Measurements from ENCODE around the gene EMILIN1. TPM values are rescaled to one million over a fixed set of nuclear protein-coding genes. Genes with fewer than 3 reads are reported as not detected.

Gene EMILIN1
- total and polyA plus RNA-seq, 3 donors from 2014 or later: 29.2 to 50.7 (median 35.9) TPM

- no peak for DNase-seq
- WGBS, 2 donors: 86 to 87% methylated on average over 3 of the region's 3 CpGs
- H3K4me1 ChIP-seq: peaks cover 5% of the 10 kb centered on the region
- no peaks in the 10 kb centered on the region for H3K9me3 ChIP-seq
- intact Hi-C loops (cut with DNase I; ENCODE audit: low total_unique reads): no loop called here
- TF ChIP-seq POLR2A (IDR thresholded peaks at IDR 0.05): no peak
- TF ChIP-seq, protein P1, sequence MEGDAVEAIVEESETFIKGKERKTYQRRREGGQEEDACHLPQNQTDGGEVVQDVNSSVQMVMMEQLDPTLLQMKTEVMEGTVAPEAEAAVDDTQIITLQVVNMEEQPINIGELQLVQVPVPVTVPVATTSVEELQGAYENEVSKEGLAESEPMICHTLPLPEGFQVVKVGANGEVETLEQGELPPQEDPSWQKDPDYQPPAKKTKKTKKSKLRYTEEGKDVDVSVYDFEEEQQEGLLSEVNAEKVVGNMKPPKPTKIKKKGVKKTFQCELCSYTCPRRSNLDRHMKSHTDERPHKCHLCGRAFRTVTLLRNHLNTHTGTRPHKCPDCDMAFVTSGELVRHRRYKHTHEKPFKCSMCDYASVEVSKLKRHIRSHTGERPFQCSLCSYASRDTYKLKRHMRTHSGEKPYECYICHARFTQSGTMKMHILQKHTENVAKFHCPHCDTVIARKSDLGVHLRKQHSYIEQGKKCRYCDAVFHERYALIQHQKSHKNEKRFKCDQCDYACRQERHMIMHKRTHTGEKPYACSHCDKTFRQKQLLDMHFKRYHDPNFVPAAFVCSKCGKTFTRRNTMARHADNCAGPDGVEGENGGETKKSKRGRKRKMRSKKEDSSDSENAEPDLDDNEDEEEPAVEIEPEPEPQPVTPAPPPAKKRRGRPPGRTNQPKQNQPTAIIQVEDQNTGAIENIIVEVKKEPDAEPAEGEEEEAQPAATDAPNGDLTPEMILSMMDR (IDR thresholded peaks at IDR 0.05): no peak
- H3K4me3 ChIP-seq: no peak overlapping the region
- H3K36me3 ChIP-seq (ENCODE audit: low read depth, missing control alignments): no peaks in the 10 kb centered on the region
- no peaks in the 10 kb centered on the region for H3K27me3 ChIP-seq
- H3K27ac ChIP-seq: no peak overlapping the region
Observed at GRCh38 chr2:27060323-27060722, 18.1 kb upstream of the EMILIN1 start.

GRCh38 chr2:27065128-27065527 is 13.3 kb upstream of the EMILIN1 start:
- Histone ChIP-seq H3K27me3 (no peaks in the 10 kb centered on the region), H3K9me3 (no peaks in the 10 kb centered on the region), H3K4me3 (no peak overlapping the region), H3K4me1 (peaks cover 7% of the 10 kb centered on the region), H3K36me3 (ENCODE audit: low read depth, missing control alignments) (no peaks in the 10 kb centered on the region), H3K27ac (no peak overlapping the region)
- intact Hi-C loops (cut with DNase I; ENCODE audit: low total_unique reads): no loop called here
- 74 to 88% methylated on average over 3 of the region's 3 CpGs for WGBS, 2 donors
- DNase-seq: no peak
- TF ChIP-seq, protein P1 (IDR thresholded peaks at IDR 0.05): no peak

- H3K4me1 ChIP-seq: peaks cover 21% of the 10 kb centered on the region
- H3K4me3 ChIP-seq: no peak overlapping the region
- H3K27ac ChIP-seq: no peak overlapping the region
- no peaks in the 10 kb centered on the region for H3K9me3 ChIP-seq
- no peaks in the 10 kb centered on the region for H3K36me3 ChIP-seq (ENCODE audit: low read depth, missing control alignments)
- intact Hi-C loops (cut with DNase I; ENCODE audit: low total_unique reads): no loop called here
- no peak for DNase-seq
- no peaks in the 10 kb centered on the region for H3K27me3 ChIP-seq
- TF ChIP-seq, protein P1 (IDR thresholded peaks at IDR 0.05): no peak
- no peak for TF ChIP-seq POLR2A (IDR thresholded peaks at IDR 0.05)
- WGBS, 2 donors: 88 to 90% methylated on average over 5 of the region's 5 CpGs
Observed at GRCh38 chr2:27067385-27067784, 11.0 kb upstream of the EMILIN1 start.

DNA sequence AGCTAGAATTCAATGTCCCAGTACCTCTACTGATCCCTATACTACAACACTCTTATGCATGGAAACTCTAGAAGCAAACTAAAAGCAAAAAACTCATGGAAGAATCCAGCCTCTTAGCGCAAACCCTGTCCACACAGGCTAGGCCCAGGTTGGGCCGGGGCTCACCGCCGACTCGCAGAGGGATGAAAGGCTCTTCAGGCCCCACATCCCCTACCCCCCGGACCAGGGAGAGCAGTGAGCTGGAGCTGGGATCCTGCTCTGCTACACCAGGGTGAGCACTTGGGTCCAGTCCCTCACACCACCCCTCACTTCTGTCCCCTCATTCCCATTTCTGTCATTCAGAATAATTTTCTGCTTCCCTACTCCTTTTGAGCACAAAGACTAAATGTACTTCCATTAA is 9.0 kb upstream of the EMILIN1 start:
- H3K4me3 ChIP-seq: no peak overlapping the region
- no peaks in the 10 kb centered on the region for H3K27me3 ChIP-seq
- H3K4me1 ChIP-seq: peaks cover 38% of the 10 kb centered on the region
- intact Hi-C loops (cut with DNase I; ENCODE audit: low total_unique reads): no loop called here
- 92 to 93% methylated on average over 6 of the region's 6 CpGs for WGBS, 2 donors
- no peaks in the 10 kb centered on the region for H3K36me3 ChIP-seq (ENCODE audit: low read depth, missing control alignments)
- DNase-seq: no peak
- H3K27ac ChIP-seq: no peak overlapping the region
- no peaks in the 10 kb centered on the region for H3K9me3 ChIP-seq
- TF ChIP-seq, protein P1 (IDR thresholded peaks at IDR 0.05): no peak
- TF ChIP-seq POLR2A (IDR thresholded peaks at IDR 0.05): no peak

GRCh38 chr2:27069961-27070618 is 8.3 kb upstream of the EMILIN1 start:
- TF ChIP-seq POLR2A (IDR thresholded peaks at IDR 0.05): no peak
- TF ChIP-seq, protein P1 (IDR thresholded peaks at IDR 0.05): no peak
- peak overlapping the region in 1 of 2 donors; percentile 94 for H3K27ac ChIP-seq
- H3K4me1 ChIP-seq: peaks cover 42% of the 10 kb centered on the region
- H3K36me3 ChIP-seq (ENCODE audit: low read depth, missing control alignments): no peaks in the 10 kb centered on the region
- no peaks in the 10 kb centered on the region for H3K9me3 ChIP-seq
- no peaks in the 10 kb centered on the region for H3K27me3 ChIP-seq
- 77 to 84% methylated on average over 8 of the region's 8 CpGs for WGBS, 2 donors
- H3K4me3 ChIP-seq: no peak overlapping the region
- intact Hi-C loops (cut with DNase I; ENCODE audit: low total_unique reads): no loop called here
- DNase-seq: no peak
